B cell (primary cell): ENCODE results near the gene TREM1. TPM values are rescaled to one million over a fixed set of nuclear protein-coding genes. Genes with fewer than 3 reads are reported as not detected.

Experiments used
- ATAC-seq: fragments of 200-7000 bp; cut with Tn5 transposase; one replicate; pipeline ENCODE4 v1.10.0; 2021; ENCODE audit warnings: low read depth, mild to moderate bottlenecking, moderate number of reproducible peaks, moderate library complexity
- CTCF ChIA-PET: fragments of 350-600 bp; sonication (Branson Sonifier 250); formaldehyde crosslinking; loops from one replicate; lab custom pipeline; 2021; ENCODE audit warnings: antibody characterized with exemption, inconsistent platforms; lab: Charles Lee
- POLR2A ChIA-PET: fragments of 350-600 bp; sonication (Branson Sonifier 250); formaldehyde crosslinking; loops from one replicate; lab custom pipeline; 2021; ENCODE audit warnings: antibody characterized with exemption; lab: Charles Lee
- DNase-seq: peaks from one replicate; pipeline ENCODE4 v3.0.0; 2013
- H2AFZ ChIP-seq: 2 replicates; pipeline ENCODE4 v1.6.1; 2012; ENCODE audit warnings: mild to moderate bottlenecking, low read depth, low read length; ENCODE audit not compliant: insufficient read depth, poor library complexity, severe bottlenecking
- H3K27ac ChIP-seq, 2 donors: 1 replicate in 1 of 2; 2 replicates in 1 of 2; pipeline ENCODE4 v1.5.1; 2012 to 2013; ENCODE audit warnings: low read length in 2 of 2, mild to moderate bottlenecking in 2 of 2, moderate library complexity in 1 of 2
- H3K27me3 ChIP-seq, 4 experiments: fragments of 200-600 bp in 1 of 4; sonication (generic) in 1 of 4; replicated peaks in 1 of 4; 1 replicate in 2 of 4; 2 replicates in 2 of 4; pipeline versions ENCODE4 v1.6.1 to v1.7.0; 2013 to 2016; ENCODE audit warnings: low read length in 3 of 4, mild to moderate bottlenecking in 2 of 4, mixed read lengths in 1 of 4, moderate library complexity in 1 of 4; ENCODE audit not compliant: insufficient read depth in 4 of 4, control insufficient read depth in 3 of 4; ENCODE audit errors: control extremely low read depth in 1 of 4
- H3K36me3 ChIP-seq, 2 experiments: replicated peaks in 1 of 2; 1 replicate in 1 of 2; 2 replicates in 1 of 2; pipeline versions ENCODE4 v1.6.1 to v1.7.1; 2013; ENCODE audit warnings: low read length in 1 of 2; ENCODE audit not compliant: insufficient read depth in 2 of 2, control insufficient read depth in 1 of 2; ENCODE audit errors: control extremely low read depth in 1 of 2, extremely low read depth in 1 of 2
- H3K4me1 ChIP-seq, 2 donors: fragments of 200-600 bp in 1 of 2; sonication (generic) in 1 of 2; 1 replicate in 1 of 2; 2 replicates in 1 of 2; pipeline versions ENCODE4 v1.5.1 to v1.6.1; 2013 to 2017; ENCODE audit warnings: low read length in 2 of 2; ENCODE audit not compliant: control insufficient read depth in 2 of 2, insufficient read depth in 2 of 2
- H3K4me2 ChIP-seq: replicated peaks from 2 replicates; pipeline ENCODE3; 2012; ENCODE audit warnings: mild to moderate bottlenecking, low read depth, low read length; ENCODE audit not compliant: poor library complexity, severe bottlenecking
- H3K4me3 ChIP-seq, 5 experiments: fragments of 200-600 bp in 1 of 5; sonication (generic) in 1 of 5; 1 replicate in 3 of 5; 2 replicates in 2 of 5; pipeline versions ENCODE4 v1.5.1 to v1.7.0; 2011 to 2016; ENCODE audit warnings: low read length in 4 of 5, mild to moderate bottlenecking in 4 of 5, low read depth in 2 of 5, control low read depth in 1 of 5, moderate library complexity in 1 of 5; ENCODE audit not compliant: insufficient read depth in 1 of 5; ENCODE audit errors: control extremely low read depth in 1 of 5, extremely low read depth in 1 of 5
- H3K79me2 ChIP-seq: fragments of 200-600 bp; sonication (generic); one replicate; pipeline ENCODE4 v1.6.0; 2016; ENCODE audit warnings: low read length; ENCODE audit not compliant: control insufficient read depth, insufficient read depth
- H3K9ac ChIP-seq: fragments of 200-600 bp; sonication (generic); 2 replicates; pipeline ENCODE4 v1.6.1; 2017; ENCODE audit warnings: mild to moderate bottlenecking, low read length, moderate library complexity
- H3K9me3 ChIP-seq, 3 donors: one replicate each; pipeline versions ENCODE4 v1.6.1 to v1.7.1; 2013; ENCODE audit warnings: low read length in 2 of 3; ENCODE audit not compliant: control insufficient read depth in 2 of 3, insufficient read depth in 1 of 3; ENCODE audit errors: control extremely low read depth in 1 of 3
- H4K20me1 ChIP-seq: 2 replicates; pipeline ENCODE4 v1.6.0; 2012; ENCODE audit warnings: mild to moderate bottlenecking, low read length; ENCODE audit not compliant: insufficient read depth, control insufficient read depth, poor library complexity, severe bottlenecking
- H3K27ac Mint-ChIP-seq: one replicate; pipeline ENCODE4 v1.8.0; 2021; ENCODE audit warnings: mixed read lengths
- H3K27me3 Mint-ChIP-seq: one replicate; pipeline ENCODE4 v1.8.0; 2021; ENCODE audit warnings: mixed read lengths
- H3K4me1 Mint-ChIP-seq: one replicate; pipeline ENCODE4 v1.8.0; 2021; ENCODE audit warnings: mixed read lengths
- H3K4me3 Mint-ChIP-seq: one replicate; pipeline ENCODE4 v1.8.0; 2021; ENCODE audit warnings: mixed read lengths
- H3K9me3 Mint-ChIP-seq: one replicate; pipeline ENCODE4 v1.8.0; 2022; ENCODE audit warnings: mixed read lengths; ENCODE audit not compliant: insufficient read depth
- EZH2 ChIP-seq: IDR thresholded peaks from 2 replicates; pipeline ENCODE4 v1.6.1; 2012; ENCODE audit warnings: borderline replicate concordance, low read depth, mild to moderate bottlenecking, moderate library complexity, low read length; ENCODE audit not compliant: insufficient read depth, poor library complexity, severe bottlenecking
- WGBS: methylation state at CpG from one replicate; pipeline ENCODE4 v1.1.5; 2013; ENCODE audit warnings: missing lambda C conversion rate; ENCODE audit not compliant: insufficient coverage; 5-methylcytosine and 5-hydroxymethylcytosine counted together
- intact Hi-C: fragments of 100-400 bp; cut with micrococcal nuclease; formaldehyde crosslinking; loops from one replicate; pipeline ENCODE4 v1.10.0; 2022
- polyA plus RNA-seq: library from polyadenylated mRNA; depleted of rRNA; stranded (reverse); fragments of >200 nt; gene quantifications from 2 replicates; pipeline ENCODE4 v1.2.3, GENCODE V29; 2012
- total RNA-seq, 2 donors: library from RNA; stranded (reverse); fragments of 120-200 nt in 1 of 2; gene quantifications; 1 replicate in 1 of 2; 2 replicates in 1 of 2; pipeline versions ENCODE4 v1.2.3 to v1.2.4, GENCODE V29; 2013 to 2022
- TF ChIP-seq, protein P1 (sequence below): fragments of 200-600 bp; IDR thresholded peaks from one replicate; pipeline ENCODE4 v1.8.0; 2022; ENCODE audit warnings: antibody characterized with exemption, mild to moderate bottlenecking

Gene TREM1
- total and polyA plus RNA-seq, 2 donors (not counting 1 experiment from before 2014, with no cell fraction given), result 1.9 TPM; not detected in 1

DNA sequence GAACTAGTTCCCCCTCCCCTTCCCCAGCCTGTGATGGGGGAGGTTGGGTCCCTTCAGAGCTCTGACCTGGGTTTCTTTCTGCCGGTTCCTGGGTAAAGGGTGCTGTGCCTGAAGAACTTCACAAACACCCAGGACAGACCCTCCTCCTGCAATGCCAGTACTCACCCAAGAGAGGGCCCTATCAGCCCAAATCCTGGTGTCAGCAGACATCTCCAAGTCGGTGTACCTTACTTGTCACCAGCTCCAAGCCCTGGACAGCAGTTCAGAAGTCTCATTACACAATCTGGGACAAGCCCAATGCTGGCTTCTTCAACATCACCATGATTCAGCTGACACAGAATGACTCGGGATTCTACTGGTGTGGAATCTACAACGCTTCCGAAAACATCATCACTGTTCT lies 57.9 kb downstream of the TREM1 start:
- Histone ChIP-seq H4K20me1 (no peaks in the 10 kb centered on the region), H3K9ac (peak overlapping the region; percentile 18), H3K79me2 (no peaks in the 10 kb centered on the region), H3K4me1 (peaks cover 0 to 18% of the 10 kb centered on the region in 2 donors), H3K9me3 (no peaks in the 10 kb centered on the region), H2AFZ (no peak overlapping the region), H3K27me3 (no peaks in the 10 kb centered on the region), H3K4me3 (peak overlapping the region in 3 of 5 experiments; percentile 22 to 39 (median 33)), H3K36me3 (no peaks in the 10 kb centered on the region), H3K4me2 (peak overlapping the region; percentile 48), H3K27ac (peak overlapping the region in 1 of 2 donors; percentile 52)
- 54% methylated on average over 4 of the region's 5 CpGs for WGBS
- no peaks in the 10 kb centered on the region for H3K9me3 Mint-ChIP-seq
- intact Hi-C loops, result no loop called here
- no peak for ATAC-seq
- POLR2A ChIA-PET, result no interaction called here
- no peak overlapping the region for H3K4me3 Mint-ChIP-seq
- CTCF ChIA-PET, result no interaction called here
- peaks cover 26% of the 10 kb centered on the region for H3K27me3 Mint-ChIP-seq
- TF ChIP-seq, protein P1, sequence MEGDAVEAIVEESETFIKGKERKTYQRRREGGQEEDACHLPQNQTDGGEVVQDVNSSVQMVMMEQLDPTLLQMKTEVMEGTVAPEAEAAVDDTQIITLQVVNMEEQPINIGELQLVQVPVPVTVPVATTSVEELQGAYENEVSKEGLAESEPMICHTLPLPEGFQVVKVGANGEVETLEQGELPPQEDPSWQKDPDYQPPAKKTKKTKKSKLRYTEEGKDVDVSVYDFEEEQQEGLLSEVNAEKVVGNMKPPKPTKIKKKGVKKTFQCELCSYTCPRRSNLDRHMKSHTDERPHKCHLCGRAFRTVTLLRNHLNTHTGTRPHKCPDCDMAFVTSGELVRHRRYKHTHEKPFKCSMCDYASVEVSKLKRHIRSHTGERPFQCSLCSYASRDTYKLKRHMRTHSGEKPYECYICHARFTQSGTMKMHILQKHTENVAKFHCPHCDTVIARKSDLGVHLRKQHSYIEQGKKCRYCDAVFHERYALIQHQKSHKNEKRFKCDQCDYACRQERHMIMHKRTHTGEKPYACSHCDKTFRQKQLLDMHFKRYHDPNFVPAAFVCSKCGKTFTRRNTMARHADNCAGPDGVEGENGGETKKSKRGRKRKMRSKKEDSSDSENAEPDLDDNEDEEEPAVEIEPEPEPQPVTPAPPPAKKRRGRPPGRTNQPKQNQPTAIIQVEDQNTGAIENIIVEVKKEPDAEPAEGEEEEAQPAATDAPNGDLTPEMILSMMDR, result no peak
- no peak for TF ChIP-seq EZH2
- DNase-seq, result peak; percentile 18
- H3K27ac Mint-ChIP-seq, result no peak overlapping the region
- H3K4me1 Mint-ChIP-seq, result peaks cover 4% of the 10 kb centered on the region

DNA sequence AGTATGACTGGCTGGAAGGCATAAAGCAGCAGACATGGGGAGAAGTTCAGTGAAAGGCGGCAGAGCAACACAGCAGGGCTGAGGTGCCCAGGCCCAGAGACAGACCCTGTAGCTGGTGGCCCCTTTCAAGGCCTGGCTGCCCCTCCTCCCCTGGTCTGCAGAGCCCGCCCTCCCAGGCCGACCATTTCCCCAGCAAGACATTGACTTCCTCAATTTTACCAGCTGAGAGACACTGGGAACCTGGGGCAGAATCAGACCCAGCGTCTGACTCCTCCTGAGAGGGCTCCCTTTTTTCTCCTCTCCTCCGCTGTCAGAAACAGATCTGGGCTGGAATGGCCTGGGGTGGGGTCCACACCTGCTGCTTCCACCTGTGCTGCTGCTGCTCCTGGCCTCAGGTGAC lies 58.4 kb downstream of the TREM1 start, which contains the start of gene TREML4:
Gene TREML4 (plus strand): TSS at position 254 of the 400 bp plus-strand sequence. CDS start 79 bp downstream, at position 333.
- no peak within 1 kb of the TSS for H3K4me3 Mint-ChIP-seq
- POLR2A ChIA-PET, result no interaction called here
- DNase-seq, result peak; percentile 49
- no peak for TF ChIP-seq EZH2
- TF ChIP-seq, protein P1, result no peak
- peaks cover 4% of the 10 kb centered on the region for H3K4me1 Mint-ChIP-seq
- intact Hi-C loops, result no loop called here
- CTCF ChIA-PET, result no interaction called here
- Histone ChIP-seq H4K20me1 (no peaks in the 10 kb centered on the region), H3K79me2 (no peaks in the 10 kb centered on the region), H2AFZ (no peak within 1 kb of the TSS), H3K4me2 (peak within 1 kb of the TSS; percentile 48), H3K4me1 (peaks cover 0 to 18% of the 10 kb centered on the region in 2 donors), H3K36me3 (no peaks in the 10 kb centered on the region), H3K27ac (peak within 1 kb of the TSS in 1 of 2 donors; percentile 52), H3K9me3 (no peaks in the 10 kb centered on the region), H3K27me3 (no peaks in the 10 kb centered on the region), H3K9ac (peak within 1 kb of the TSS; percentile 18), H3K4me3 (peak within 1 kb of the TSS in 3 of 5 experiments; percentile 22 to 39 (median 33))
- WGBS, result 38% methylated on average over 5 of the region's 5 CpGs
- H3K27ac Mint-ChIP-seq, result no peak within 1 kb of the TSS
- H3K9me3 Mint-ChIP-seq, result no peaks in the 10 kb centered on the region
- peaks cover 26% of the 10 kb centered on the region for H3K27me3 Mint-ChIP-seq
- no peak for ATAC-seq
